ENCODE results near the gene CDR2. TPM values are rescaled to one million over a fixed set of nuclear protein-coding genes. Genes with fewer than 3 reads are reported as not detected.

The CDR2 gene
- total and polyA plus RNA-seq, 2 of the 13 experiments (the other 11 are each of a cell fraction or from before 2014, with no cell fraction given): 59.0 to 78.9 TPM

DNA sequence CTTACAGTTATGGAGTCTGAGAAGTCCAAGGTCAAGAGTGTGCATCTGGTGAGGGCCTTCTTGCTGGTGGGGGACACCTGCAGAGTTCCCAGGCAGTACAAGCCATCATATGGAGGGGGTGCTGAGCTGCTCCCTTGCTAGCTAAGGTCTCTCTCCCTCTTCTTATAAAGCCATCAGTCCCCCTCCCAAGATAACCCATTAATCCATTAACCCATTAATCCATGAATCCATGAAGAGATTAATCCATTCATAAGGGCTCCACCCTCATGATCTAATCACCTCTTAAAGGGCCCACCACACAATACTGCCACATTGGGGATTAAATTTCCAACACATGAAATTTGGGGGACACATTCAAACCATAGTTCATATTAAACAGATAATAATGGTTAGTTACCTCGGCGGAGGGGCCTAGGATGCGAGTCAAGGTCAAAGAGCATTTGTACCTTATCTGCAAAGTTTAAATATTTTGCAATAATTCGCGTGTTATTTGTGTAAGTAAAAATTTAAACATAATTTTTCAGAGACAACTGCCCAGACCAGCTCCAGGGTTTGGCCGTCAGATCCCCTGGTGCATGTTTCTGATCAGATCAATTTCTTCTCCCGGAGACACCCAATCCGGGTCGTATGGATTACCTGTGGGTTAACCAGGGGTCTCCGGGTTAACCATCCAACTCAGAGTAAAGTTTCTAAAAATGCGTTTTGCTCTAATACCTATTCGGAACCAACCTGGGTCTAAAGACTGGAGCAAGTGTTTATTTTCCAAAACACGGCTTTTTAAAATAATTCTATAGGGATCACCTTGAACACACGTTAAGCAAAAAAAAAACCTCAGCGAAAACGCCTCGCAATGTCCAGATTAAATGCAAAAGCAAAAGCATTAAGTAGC, 78.0 kb downstream of the CDR2 start (continued):
- TF ChIP-seq ZNF20 (CRISPR knock-in tag; IDR thresholded peaks at IDR 0.05) (no peak), ZNF12 (CRISPR knock-in tag; IDR thresholded peaks at IDR 0.05) (no peak), GRHL1 (CRISPR knock-in tag; conservative IDR thresholded peaks at IDR 0.05) (no peak), TERF1 (CRISPR knock-in tag; IDR thresholded peaks at IDR 0.05) (no peak), NR2C2 (CRISPR knock-in tag; IDR thresholded peaks at IDR 0.05; ENCODE audit: borderline replicate concordance) (no peak), EEA1 (CRISPR knock-in tag; IDR thresholded peaks at IDR 0.05; ENCODE audit: borderline replicate concordance) (no peak), ASH2L (IDR thresholded peaks at IDR 0.05; ENCODE audit: insufficient read length, low read depth, low read length) (peak; percentile 95), ZFP36 (IDR thresholded peaks at IDR 0.05; ENCODE audit: borderline replicate concordance, low read depth, low read length, partially characterized antibody) (peak; percentile 74), ZNF629 (CRISPR knock-in tag; conservative IDR thresholded peaks at IDR 0.05) (no peak), KDM4B (CRISPR knock-in tag; IDR thresholded peaks at IDR 0.05) (no peak), CBFB (CRISPR knock-in tag; IDR thresholded peaks at IDR 0.05) (no peak)
- TF ChIP-seq, protein P1, sequence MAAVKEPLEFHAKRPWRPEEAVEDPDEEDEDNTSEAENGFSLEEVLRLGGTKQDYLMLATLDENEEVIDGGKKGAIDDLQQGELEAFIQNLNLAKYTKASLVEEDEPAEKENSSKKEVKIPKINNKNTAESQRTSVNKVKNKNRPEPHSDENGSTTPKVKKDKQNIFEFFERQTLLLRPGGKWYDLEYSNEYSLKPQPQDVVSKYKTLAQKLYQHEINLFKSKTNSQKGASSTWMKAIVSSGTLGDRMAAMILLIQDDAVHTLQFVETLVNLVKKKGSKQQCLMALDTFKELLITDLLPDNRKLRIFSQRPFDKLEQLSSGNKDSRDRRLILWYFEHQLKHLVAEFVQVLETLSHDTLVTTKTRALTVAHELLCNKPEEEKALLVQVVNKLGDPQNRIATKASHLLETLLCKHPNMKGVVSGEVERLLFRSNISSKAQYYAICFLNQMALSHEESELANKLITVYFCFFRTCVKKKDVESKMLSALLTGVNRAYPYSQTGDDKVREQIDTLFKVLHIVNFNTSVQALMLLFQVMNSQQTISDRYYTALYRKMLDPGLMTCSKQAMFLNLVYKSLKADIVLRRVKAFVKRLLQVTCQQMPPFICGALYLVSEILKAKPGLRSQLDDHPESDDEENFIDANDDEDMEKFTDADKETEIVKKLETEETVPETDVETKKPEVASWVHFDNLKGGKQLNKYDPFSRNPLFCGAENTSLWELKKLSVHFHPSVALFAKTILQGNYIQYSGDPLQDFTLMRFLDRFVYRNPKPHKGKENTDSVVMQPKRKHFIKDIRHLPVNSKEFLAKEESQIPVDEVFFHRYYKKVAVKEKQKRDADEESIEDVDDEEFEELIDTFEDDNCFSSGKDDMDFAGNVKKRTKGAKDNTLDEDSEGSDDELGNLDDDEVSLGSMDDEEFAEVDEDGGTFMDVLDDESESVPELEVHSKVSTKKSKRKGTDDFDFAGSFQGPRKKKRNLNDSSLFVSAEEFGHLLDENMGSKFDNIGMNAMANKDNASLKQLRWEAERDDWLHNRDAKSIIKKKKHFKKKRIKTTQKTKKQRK (IDR thresholded peaks at IDR 0.05; ENCODE audit: low read length): no peak
- TF ChIP-seq, protein P2, sequence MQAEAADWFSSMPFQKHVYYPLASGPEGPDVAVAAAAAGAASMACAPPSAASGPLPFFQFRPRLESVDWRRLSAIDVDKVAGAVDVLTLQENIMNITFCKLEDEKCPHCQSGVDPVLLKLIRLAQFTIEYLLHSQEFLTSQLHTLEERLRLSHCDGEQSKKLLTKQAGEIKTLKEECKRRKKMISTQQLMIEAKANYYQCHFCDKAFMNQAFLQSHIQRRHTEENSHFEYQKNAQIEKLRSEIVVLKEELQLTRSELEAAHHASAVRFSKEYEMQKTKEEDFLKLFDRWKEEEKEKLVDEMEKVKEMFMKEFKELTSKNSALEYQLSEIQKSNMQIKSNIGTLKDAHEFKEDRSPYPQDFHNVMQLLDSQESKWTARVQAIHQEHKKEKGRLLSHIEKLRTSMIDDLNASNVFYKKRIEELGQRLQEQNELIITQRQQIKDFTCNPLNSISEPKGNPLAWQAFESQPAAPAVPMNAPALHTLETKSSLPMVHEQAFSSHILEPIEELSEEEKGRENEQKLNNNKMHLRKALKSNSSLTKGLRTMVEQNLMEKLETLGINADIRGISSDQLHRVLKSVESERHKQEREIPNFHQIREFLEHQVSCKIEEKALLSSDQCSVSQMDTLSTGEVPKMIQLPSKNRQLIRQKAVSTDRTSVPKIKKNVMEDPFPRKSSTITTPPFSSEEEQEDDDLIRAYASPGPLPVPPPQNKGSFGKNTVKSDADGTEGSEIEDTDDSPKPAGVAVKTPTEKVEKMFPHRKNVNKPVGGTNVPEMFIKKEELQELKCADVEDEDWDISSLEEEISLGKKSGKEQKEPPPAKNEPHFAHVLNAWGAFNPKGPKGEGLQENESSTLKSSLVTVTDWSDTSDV (CRISPR knock-in tag; IDR thresholded peaks at IDR 0.05): no peak
- TF ChIP-seq, protein P3, sequence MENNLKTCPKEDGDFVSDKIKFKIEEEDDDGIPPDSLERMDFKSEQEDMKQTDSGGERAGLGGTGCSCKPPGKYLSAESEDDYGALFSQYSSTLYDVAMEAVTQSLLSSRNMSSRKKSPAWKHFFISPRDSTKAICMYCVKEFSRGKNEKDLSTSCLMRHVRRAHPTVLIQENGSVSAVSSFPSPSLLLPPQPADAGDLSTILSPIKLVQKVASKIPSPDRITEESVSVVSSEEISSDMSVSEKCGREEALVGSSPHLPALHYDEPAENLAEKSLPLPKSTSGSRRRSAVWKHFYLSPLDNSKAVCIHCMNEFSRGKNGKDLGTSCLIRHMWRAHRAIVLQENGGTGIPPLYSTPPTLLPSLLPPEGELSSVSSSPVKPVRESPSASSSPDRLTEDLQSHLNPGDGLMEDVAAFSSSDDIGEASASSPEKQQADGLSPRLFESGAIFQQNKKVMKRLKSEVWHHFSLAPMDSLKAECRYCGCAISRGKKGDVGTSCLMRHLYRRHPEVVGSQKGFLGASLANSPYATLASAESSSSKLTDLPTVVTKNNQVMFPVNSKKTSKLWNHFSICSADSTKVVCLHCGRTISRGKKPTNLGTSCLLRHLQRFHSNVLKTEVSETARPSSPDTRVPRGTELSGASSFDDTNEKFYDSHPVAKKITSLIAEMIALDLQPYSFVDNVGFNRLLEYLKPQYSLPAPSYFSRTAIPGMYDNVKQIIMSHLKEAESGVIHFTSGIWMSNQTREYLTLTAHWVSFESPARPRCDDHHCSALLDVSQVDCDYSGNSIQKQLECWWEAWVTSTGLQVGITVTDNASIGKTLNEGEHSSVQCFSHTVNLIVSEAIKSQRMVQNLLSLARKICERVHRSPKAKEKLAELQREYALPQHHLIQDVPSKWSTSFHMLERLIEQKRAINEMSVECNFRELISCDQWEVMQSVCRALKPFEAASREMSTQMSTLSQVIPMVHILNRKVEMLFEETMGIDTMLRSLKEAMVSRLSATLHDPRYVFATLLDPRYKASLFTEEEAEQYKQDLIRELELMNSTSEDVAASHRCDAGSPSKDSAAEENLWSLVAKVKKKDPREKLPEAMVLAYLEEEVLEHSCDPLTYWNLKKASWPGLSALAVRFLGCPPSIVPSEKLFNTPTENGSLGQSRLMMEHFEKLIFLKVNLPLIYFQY (CRISPR knock-in tag; IDR thresholded peaks at IDR 0.05; ENCODE audit: borderline replicate concordance): no peak

Measured in HepG2 (cell line).